Neuron (in vitro differentiated cells): ENCODE results near the gene PRELP.
"Not testable (repeated sequence)": the region's sequence is repeated elsewhere in the genome, so short reads cannot be mapped to it uniquely, and the experiment has no call there.

Source experiments
- H2AFZ ChIP-seq: one replicate; pipeline ENCODE4 v1.6.1; 2013; ENCODE audit warnings: low read depth, mild to moderate bottlenecking, inconsistent platforms, low read length, moderate library complexity
- H3K27me3 ChIP-seq: one replicate; pipeline ENCODE4 v1.6.1; 2013; ENCODE audit warnings: low read length; ENCODE audit not compliant: insufficient read depth
- H3K36me3 ChIP-seq: one replicate; pipeline ENCODE4 v1.6.1; 2013; ENCODE audit warnings: low read length; ENCODE audit not compliant: insufficient read depth
- H3K4me1 ChIP-seq: one replicate; pipeline ENCODE4 v1.6.1; 2013; ENCODE audit warnings: low read length; ENCODE audit not compliant: insufficient read depth
- H3K4me3 ChIP-seq: 2 replicates; pipeline ENCODE4 v1.5.1; 2013; ENCODE audit warnings: mild to moderate bottlenecking, low read length, moderate library complexity
- H3K9me3 ChIP-seq: one replicate; pipeline ENCODE4 v1.6.1; 2013; ENCODE audit warnings: low read length

The PRELP gene

DNA sequence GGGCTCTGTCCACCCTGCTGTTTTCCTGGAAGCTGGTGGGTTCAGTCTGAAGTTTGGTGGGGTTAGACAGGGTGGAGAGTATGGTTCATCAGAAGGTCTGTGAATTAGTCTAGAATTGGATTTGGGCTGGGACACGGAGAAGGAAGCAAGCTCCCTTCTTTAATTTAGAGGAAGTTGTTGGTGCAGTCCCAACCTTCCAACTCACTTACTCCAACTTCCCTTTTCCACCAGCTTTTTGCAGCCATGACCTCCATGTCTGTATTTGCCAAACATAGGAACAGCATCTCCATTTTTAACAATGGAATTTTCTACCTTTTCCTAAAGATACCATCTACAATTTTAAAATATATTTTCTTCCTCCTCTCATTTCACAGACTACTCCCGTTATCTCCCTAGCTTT, 28.5 kb upstream of the PRELP start:
- H3K9me3 ChIP-seq, result no peaks in the 10 kb centered on the region
- no peaks in the 10 kb centered on the region for H3K36me3 ChIP-seq
- no peak overlapping the region for H2AFZ ChIP-seq
- peaks cover 4% of the 10 kb centered on the region for H3K4me1 ChIP-seq
- no peak overlapping the region for H3K4me3 ChIP-seq
- H3K27me3 ChIP-seq, result peaks cover 19% of the 10 kb centered on the region

DNA sequence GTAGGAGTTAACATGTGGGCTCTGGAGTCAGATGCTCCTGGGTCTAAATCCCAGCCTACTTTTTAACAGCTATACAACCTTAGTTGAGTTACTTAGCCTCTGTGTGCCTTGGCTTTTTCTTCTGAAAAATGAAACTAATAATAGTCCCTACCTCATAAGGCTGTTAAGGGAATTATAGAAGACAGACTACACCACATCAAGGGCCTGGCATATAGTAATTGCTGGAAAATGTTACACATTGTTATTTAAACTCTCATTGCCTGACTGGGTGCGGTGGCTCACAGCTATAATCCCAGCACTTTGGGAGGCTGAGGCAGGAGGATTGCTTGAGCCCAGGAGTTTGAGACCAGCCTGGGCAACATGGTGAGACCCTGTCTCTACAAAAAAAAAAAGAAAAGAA, 28.0 kb upstream of the PRELP start:
- H3K27me3 ChIP-seq, result peaks cover 15% of the 10 kb centered on the region
- not testable (repeated sequence) for H3K4me1 ChIP-seq

DNA sequence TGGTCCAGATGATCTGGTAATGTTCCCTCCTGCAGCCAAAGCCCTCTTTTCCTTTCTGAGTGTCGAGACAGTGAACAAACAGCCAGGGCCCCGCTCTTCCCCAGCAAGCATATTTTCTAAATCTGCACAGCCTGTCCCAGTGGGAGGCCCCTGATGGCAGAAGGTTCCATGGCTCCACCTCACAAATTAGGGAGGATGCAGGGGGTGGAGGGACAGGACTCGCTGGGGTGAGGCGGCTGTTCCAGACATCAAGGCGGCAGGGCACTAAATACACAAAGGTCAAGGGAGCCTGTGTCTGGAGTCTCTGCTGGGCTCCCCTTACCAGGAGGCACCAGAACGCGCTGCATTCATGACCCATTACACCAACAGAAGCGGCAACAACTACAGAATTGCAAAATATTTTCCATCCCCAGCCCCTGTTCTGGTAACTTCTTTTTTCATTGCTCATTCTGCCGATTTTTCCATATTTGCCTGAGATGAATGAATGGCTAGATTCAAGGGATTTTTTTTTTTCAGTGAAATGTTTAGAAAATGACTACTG, 27.0 kb upstream of the PRELP start:
- H3K36me3 ChIP-seq, result no peaks in the 10 kb centered on the region
- H3K4me3 ChIP-seq, result no peak overlapping the region
- H3K27me3 ChIP-seq, result peaks cover 20% of the 10 kb centered on the region
- H2AFZ ChIP-seq, result no peak overlapping the region
- no peaks in the 10 kb centered on the region for H3K9me3 ChIP-seq
- peaks cover 4% of the 10 kb centered on the region for H3K4me1 ChIP-seq

More for the DNA sequence above, 28.0 kb upstream of the PRELP start:
- H3K36me3 ChIP-seq, H3K4me3 ChIP-seq, H2AFZ ChIP-seq, H3K9me3 ChIP-seq: not testable (repeated sequence)

DNA sequence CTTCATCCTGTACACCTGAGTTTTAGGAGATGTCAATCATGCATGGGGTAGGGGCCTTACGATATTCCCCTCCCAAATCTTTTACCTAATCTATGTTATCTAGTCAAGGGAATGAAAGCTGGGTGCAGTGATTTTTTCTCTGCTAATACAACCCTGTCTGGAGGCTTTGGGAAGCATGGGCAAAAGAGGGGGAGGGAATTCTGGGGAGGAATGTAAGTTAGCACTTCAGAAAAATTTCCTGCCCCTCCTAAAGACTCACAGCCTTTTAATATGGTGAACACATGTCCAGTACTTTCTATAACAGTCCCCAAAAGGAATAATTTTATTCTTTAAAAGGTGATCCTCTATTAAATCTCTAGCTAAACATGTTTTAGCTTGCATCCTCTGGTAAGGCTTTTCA, 25.6 kb upstream of the PRELP start:
- Histone ChIP-seq H2AFZ (no peak overlapping the region), H3K4me3 (no peak overlapping the region), H3K9me3 (no peaks in the 10 kb centered on the region), H3K27me3 (peaks cover 20% of the 10 kb centered on the region), H3K4me1 (peaks cover 4% of the 10 kb centered on the region), H3K36me3 (no peaks in the 10 kb centered on the region)

DNA sequence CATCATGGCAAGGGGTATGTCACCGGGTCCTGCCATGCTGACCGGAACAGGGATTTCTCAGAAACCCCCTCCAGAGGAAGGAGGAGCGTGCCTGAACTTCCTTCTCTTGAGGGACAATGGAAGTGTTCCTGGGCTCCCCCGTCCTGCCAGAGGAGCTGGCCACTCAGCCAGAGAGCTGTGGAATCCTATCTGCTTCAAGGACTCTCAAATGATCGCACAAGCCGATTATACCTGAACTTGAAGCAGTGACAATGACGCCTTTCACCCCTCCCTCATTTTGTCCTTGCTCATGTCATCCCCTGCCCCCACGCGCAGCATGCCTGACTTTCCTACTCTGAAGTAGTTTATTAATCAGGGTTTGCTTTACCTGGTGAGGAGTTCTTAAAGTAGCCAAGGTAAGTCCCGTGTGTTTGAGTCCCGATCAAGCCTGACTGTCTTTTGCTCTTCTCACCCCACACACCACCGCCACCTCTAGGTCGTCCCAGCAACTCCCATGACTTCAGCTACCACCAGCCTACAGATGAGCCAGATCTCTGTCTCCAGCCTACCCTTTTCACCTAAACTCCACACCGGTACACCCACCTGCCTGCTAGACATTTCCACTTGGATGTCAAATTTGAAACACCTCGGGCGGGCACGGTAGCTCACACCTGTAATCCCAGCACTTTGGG, 25.0 kb upstream of the PRELP start:
- no peak overlapping the region for H2AFZ ChIP-seq
- peaks cover 4% of the 10 kb centered on the region for H3K4me1 ChIP-seq
- no peak overlapping the region for H3K4me3 ChIP-seq
- peaks cover 20% of the 10 kb centered on the region for H3K27me3 ChIP-seq
- H3K36me3 ChIP-seq, result no peaks in the 10 kb centered on the region
- no peaks in the 10 kb centered on the region for H3K9me3 ChIP-seq

DNA sequence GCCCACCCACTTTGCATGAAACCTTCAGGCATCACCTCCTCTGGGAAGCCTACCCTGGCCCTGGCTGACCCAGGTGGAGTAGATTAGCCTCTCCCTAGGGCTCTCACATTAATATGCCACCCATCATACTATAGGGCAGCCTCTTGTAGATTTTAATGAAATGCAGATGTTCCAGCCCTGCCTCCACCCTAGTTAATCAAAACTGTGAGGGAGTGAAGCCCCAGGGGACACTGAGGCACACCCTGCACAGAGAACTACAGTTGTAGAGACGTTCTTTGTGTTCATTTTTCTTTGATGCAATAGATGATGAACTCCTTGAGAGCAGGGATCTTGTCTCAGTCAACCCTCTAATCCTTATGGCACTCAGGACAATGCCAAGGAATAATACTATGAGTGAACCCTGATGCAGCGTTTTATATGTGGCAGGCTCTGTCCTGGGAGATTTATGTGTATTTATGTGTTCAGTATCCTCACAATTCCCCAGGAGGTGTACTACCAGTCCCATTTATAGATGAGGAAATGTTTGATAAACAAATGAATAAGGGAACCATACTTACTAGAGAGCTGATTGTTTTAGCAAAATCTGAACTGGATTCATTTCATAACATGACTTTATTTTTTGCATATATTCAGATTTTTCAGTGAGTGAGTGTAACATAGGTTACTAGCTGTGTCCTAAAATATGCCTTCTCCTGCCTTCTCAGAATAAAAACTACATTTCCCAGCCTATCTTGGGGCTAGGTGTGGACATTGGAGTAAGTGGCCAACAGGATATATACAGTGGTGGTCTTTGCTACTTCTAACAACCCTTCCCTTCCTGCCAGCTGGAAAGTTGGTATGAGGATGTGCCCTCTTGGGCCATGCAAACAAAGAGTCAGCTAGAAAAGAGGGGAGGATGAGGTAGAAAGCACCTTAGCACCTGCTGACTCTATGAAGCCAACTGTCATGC, 23.5 kb upstream of the PRELP start:
- Histone ChIP-seq H3K4me3 (no peak overlapping the region), H3K4me1 (peaks cover 4% of the 10 kb centered on the region), H2AFZ (no peak overlapping the region), H3K36me3 (no peaks in the 10 kb centered on the region), H3K9me3 (no peaks in the 10 kb centered on the region), H3K27me3 (peaks cover 12% of the 10 kb centered on the region)

DNA sequence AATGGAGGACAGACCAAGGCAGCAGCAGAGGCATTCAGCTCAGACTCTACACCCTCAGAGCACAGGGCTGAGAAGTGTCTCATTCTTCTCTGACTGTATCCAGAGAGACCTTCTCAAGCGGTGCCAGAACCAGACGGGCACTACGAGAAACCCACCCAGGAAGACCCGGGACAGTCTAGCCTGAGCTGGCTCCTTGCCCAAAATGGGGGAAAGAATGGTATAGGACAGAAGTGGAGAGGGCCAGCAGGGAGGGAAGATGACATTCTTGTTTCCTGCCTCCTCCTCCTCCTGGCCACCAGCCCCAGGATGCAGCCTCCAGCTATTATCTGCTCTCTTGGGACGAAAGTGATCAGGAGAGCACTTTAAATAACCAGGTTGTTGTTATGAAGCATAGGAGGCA, 22.6 kb upstream of the PRELP start:
- H3K4me3 ChIP-seq, result no peak overlapping the region
- peaks cover 12% of the 10 kb centered on the region for H3K27me3 ChIP-seq

DNA sequence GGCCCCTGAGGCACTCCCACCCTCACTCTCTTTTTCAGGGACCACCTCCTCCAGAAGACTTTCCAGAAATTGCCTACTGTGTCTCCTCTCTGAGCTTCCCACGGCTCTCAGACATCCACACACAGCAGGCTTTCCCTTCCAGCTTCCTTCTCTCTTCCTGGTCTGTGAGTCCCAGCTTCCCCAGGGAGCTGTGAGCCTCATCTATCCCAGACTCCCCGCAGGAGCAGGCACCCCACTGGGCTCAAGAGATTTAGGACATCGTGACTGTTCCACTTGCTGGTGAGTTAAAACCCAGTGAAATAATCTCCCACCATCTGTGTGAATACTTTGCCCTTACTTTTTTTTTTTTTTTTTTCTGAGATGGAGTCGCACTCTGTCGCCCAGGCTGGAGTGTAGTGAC, 22.0 kb upstream of the PRELP start:
- H3K36me3 ChIP-seq, result no peaks in the 10 kb centered on the region
- H2AFZ ChIP-seq, result no peak overlapping the region
- peaks cover 4% of the 10 kb centered on the region for H3K4me1 ChIP-seq
- no peaks in the 10 kb centered on the region for H3K9me3 ChIP-seq
- H3K27me3 ChIP-seq, result peaks cover 12% of the 10 kb centered on the region
- H3K4me3 ChIP-seq, result no peak overlapping the region

More for the DNA sequence above, 22.6 kb upstream of the PRELP start:
- H3K4me1 ChIP-seq, result peaks cover 4% of the 10 kb centered on the region
- H3K36me3 ChIP-seq, result no peaks in the 10 kb centered on the region
- no peaks in the 10 kb centered on the region for H3K9me3 ChIP-seq
- no peak overlapping the region for H2AFZ ChIP-seq

DNA sequence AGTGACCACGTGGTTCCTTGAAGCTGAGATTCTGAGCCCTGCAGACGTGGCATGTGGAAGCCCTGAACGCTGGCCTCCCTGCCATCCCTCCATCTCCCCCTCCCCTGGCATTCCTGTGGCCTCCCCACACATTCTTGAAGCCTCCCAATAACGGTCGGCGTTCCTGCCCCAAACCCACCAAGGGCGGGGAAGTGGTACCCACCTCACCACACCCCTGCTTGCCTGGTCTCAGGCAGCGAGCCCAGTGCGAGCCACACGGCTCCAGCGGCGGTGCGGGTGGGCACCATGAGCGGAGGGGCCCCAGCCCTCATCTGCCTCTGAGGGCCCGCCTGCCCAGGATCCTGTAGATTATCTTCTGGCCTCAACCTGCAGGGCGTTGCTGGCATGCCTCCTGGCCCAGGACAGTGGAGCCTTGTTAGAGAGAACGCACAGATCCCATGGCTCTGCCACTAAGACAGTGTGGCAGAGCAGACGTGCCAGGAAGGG, 20.6 kb upstream of the PRELP start:
- H3K4me3 ChIP-seq, result no peak overlapping the region
- no peak overlapping the region for H2AFZ ChIP-seq

DNA sequence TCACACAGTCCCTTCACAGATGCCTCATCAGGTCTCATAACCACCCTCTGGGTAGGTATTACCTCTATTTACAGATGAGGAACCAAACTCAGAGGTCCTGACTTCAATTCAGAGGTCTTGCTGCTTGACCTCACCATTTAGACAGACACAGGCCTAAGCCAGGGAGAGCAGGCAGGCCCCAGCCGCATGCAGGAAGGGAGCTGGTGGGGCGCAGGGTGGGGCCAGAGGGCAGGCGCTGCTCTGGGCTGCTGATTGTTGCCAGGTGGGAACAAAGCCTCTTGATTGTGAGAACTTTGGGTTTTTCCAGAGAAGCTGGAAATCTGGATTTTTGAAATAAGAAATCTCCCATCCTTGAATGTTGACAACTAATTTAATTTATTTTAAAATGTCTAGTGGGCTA, 19.9 kb upstream of the PRELP start:
- no peaks in the 10 kb centered on the region for H3K4me1 ChIP-seq
- no peaks in the 10 kb centered on the region for H3K9me3 ChIP-seq
- H3K36me3 ChIP-seq, result no peaks in the 10 kb centered on the region
- H3K4me3 ChIP-seq, result no peak overlapping the region
- no peak overlapping the region for H2AFZ ChIP-seq
- H3K27me3 ChIP-seq, result peaks cover 8% of the 10 kb centered on the region

More for the DNA sequence above, 20.6 kb upstream of the PRELP start:
- Histone ChIP-seq H3K4me1 (no peaks in the 10 kb centered on the region), H3K9me3 (no peaks in the 10 kb centered on the region), H3K36me3 (no peaks in the 10 kb centered on the region), H3K27me3 (peaks cover 8% of the 10 kb centered on the region)

DNA sequence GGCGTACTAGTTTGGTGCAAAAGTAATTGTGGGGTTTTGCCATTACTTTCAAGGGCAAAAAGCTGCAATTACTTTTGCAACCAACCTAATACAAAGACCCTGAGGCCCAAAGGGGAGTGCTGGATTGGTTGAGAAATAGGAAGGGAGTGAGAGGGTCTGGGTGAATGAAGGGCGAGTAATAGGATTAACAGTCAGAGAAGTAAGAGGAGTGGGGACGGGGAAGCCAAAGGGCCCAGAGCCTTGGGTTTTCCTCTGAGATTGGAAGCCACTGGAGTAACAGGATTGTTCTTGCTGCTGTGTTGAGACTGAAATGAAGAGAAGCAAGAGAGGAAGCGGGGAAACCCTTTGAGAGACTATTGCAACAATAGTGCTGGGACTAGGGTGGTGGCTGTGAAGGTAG, 19.0 kb upstream of the PRELP start:
- H3K9me3 ChIP-seq, result no peaks in the 10 kb centered on the region
- H3K27me3 ChIP-seq, result peaks cover 8% of the 10 kb centered on the region
- no peak overlapping the region for H2AFZ ChIP-seq
- no peak overlapping the region for H3K4me3 ChIP-seq
- no peaks in the 10 kb centered on the region for H3K36me3 ChIP-seq
- no peaks in the 10 kb centered on the region for H3K4me1 ChIP-seq

DNA sequence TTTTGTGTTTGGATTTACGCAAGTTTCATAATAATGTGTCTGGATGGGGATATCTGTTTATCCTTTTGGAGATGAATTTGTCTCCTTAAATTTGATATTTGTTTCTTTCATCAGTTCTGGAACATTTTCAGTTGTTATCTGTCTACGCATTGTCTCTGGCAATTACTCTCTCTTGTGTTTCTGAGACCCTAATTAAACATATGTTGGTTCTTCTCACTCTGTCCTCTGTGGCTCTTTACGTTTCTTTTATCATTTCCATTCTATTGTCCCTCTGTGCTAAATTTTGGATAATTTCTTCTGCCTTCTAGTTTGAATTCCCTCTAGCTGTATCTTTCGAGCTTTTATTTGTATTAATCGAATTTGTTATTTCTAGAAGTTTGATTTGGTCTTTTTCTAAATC, 17.5 kb upstream of the PRELP start:
- H3K4me1 ChIP-seq, result no peaks in the 10 kb centered on the region
- H3K4me3 ChIP-seq, result no peak overlapping the region
- no peaks in the 10 kb centered on the region for H3K9me3 ChIP-seq
- no peaks in the 10 kb centered on the region for H3K36me3 ChIP-seq
- no peak overlapping the region for H2AFZ ChIP-seq
- peaks cover 6% of the 10 kb centered on the region for H3K27me3 ChIP-seq

DNA sequence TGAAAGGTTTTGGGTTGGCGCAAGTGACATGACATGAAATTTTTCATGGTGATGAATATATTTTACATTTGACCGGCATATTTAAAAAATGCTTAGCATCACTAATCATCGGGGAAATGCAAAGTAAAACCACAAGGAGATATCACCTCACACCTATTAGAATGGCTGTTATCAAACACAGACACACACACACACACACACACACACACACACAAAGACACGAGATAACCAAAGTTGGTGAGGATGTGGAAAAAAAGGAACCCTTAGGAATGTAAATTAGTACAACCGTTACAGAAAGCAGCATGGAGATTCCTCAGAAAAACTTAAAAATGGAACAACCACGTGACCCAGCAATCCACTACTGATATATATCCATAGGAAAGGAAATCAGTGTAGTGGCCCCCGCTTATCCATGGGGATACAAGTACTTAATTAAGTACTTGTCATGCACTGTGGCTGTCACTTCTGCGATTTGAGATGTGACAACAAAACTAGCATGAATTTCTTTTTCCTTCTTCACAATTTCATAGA, 15.9 kb upstream of the PRELP start:
- Histone ChIP-seq H3K36me3 (no peaks in the 10 kb centered on the region), H3K27me3 (peaks cover 21% of the 10 kb centered on the region), H3K4me1 (no peaks in the 10 kb centered on the region), H2AFZ (no peak overlapping the region), H3K9me3 (no peaks in the 10 kb centered on the region), H3K4me3 (no peak overlapping the region)
